Measurements from ENCODE around the gene RUSF1.

- TF ChIP-seq SIN3A (IDR thresholded peaks at IDR 0.05; ENCODE audit: borderline replicate concordance, insufficient read depth, low read length) (no peak), POLR2AphosphoS5 (IDR thresholded peaks at IDR 0.05; ENCODE audit: low read depth, low read length) (no peak)
- TF ChIP-seq, protein P1, sequence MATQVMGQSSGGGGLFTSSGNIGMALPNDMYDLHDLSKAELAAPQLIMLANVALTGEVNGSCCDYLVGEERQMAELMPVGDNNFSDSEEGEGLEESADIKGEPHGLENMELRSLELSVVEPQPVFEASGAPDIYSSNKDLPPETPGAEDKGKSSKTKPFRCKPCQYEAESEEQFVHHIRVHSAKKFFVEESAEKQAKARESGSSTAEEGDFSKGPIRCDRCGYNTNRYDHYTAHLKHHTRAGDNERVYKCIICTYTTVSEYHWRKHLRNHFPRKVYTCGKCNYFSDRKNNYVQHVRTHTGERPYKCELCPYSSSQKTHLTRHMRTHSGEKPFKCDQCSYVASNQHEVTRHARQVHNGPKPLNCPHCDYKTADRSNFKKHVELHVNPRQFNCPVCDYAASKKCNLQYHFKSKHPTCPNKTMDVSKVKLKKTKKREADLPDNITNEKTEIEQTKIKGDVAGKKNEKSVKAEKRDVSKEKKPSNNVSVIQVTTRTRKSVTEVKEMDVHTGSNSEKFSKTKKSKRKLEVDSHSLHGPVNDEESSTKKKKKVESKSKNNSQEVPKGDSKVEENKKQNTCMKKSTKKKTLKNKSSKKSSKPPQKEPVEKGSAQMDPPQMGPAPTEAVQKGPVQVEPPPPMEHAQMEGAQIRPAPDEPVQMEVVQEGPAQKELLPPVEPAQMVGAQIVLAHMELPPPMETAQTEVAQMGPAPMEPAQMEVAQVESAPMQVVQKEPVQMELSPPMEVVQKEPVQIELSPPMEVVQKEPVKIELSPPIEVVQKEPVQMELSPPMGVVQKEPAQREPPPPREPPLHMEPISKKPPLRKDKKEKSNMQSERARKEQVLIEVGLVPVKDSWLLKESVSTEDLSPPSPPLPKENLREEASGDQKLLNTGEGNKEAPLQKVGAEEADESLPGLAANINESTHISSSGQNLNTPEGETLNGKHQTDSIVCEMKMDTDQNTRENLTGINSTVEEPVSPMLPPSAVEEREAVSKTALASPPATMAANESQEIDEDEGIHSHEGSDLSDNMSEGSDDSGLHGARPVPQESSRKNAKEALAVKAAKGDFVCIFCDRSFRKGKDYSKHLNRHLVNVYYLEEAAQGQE (IDR thresholded peaks at IDR 0.05; ENCODE audit: insufficient read depth in 1 of 2, low read depth in 2 of 2, low read length in 2 of 2), result no peak
Observed at GRCh38 chr16:31486045-31486444, 22.1 kb downstream of the RUSF1 start.
